Stimulated activated CD4-positive, alpha-beta T cell treated with anti-CD3 and anti-CD28 coated beads, Interleukin-4, amount 100 ng/mL, for 1 hour (primary cell): ENCODE results near the gene SLC25A4.

Source experiments
- DNase-seq: peaks from one replicate; pipeline ENCODE4 v3.0.0-alpha.2; 2020

SLC25A4 gene

GRCh38 chr4:185122681-185123345, 20.3 kb upstream of the SLC25A4 start:
- DNase-seq = no peak

- no peak for DNase-seq
Measured at GRCh38 chr4:185124006-185124405, 19.1 kb upstream of the SLC25A4 start.

GRCh38 chr4:185127021-185127925, 15.8 kb upstream of the SLC25A4 start:
- DNase-seq = peak; percentile 6

- DNase-seq = peak; percentile 30
Measured at GRCh38 chr4:185128272-185129119, 14.6 kb upstream of the SLC25A4 start.

GRCh38 chr4:185134307-185134869, 8.7 kb upstream of the SLC25A4 start:
- no peak for DNase-seq

- DNase-seq = no peak
Measured at GRCh38 chr4:185137233-185137925, 5.7 kb upstream of the SLC25A4 start.

- DNase-seq = no peak
Measured at GRCh38 chr4:185138161-185138560, 4.9 kb upstream of the SLC25A4 start.

- no peak for DNase-seq
Measured at GRCh38 chr4:185139736-185140135, 3.3 kb upstream of the SLC25A4 start.

GRCh38 chr4:185141777-185142176, 1.3 kb upstream of the SLC25A4 start:
- DNase-seq = no peak

GRCh38 chr4:185142564-185142911, 528 bp upstream of the SLC25A4 start:
- DNase-seq = no peak

GRCh38 chr4:185143601-185143969, 519 bp downstream of the SLC25A4 start:
- peak; percentile 21 for DNase-seq

GRCh38 chr4:185144601-185145240, 1.7 kb downstream of the SLC25A4 start:
- DNase-seq = no peak

- no peak for DNase-seq
Measured at GRCh38 chr4:185145572-185145971, 2.5 kb downstream of the SLC25A4 start.

GRCh38 chr4:185149392-185149791, 6.3 kb downstream of the SLC25A4 start:
- DNase-seq = no peak

GRCh38 chr4:185151296-185151695, 8.2 kb downstream of the SLC25A4 start:
- DNase-seq = no peak

- DNase-seq = no peak
Measured at GRCh38 chr4:185165605-185166063, 22.6 kb downstream of the SLC25A4 start.

GRCh38 chr4:185167234-185167633, 24.2 kb downstream of the SLC25A4 start:
- DNase-seq = no peak

GRCh38 chr4:185171373-185172071, 28.5 kb downstream of the SLC25A4 start:
- DNase-seq = no peak

GRCh38 chr4:185179488-185179887, 36.4 kb downstream of the SLC25A4 start:
- DNase-seq = no peak

- no peak for DNase-seq
Measured at GRCh38 chr4:185182239-185182638, 39.2 kb downstream of the SLC25A4 start.

GRCh38 chr4:185183622-185184281, 40.7 kb downstream of the SLC25A4 start:
- peak; percentile 65 for DNase-seq
